PC-9 (cell line): ENCODE data around the gene CCNY. TPM values are rescaled to one million over a fixed set of nuclear protein-coding genes. Genes with fewer than 3 reads are reported as not detected.

ENCODE experiments used
- BruUV-seq: library from RNA; stranded (reverse); fragments of 400-500 nt; replicated peaks from 2 replicates; lab custom pipeline; 2021; lab: Mats Ljungman, UMichigan
- CTCF ChIA-PET: fragments of 300-600 bp; sonication (Branson Sonifier 250); formaldehyde crosslinking; loops from one replicate; lab custom pipeline; 2022; ENCODE audit warnings: antibody characterized with exemption; lab: Charles Lee
- POLR2A ChIA-PET: fragments of 300-600 bp; sonication (Branson Sonifier 250); formaldehyde crosslinking; loops from one replicate; lab custom pipeline; 2022; ENCODE audit warnings: antibody characterized with exemption; ENCODE audit not compliant: unreplicated experiment; lab: Charles Lee
- DNase-seq, 2 experiments: peaks; one replicate each; pipeline versions ENCODE4 v3.0.0 to v3.0.0-alpha.2; 2015 to 2022; ENCODE audit warnings: mixed read lengths in 1 of 2
- H2AFZ ChIP-seq: fragments of 200-600 bp; sonication (generic); 2 replicates; pipeline ENCODE4 v1.8.1; 2017; ENCODE audit warnings: antibody characterized with exemption
- H3F3A ChIP-seq: fragments of 200-600 bp; sonication (generic); 2 replicates; pipeline ENCODE4 v1.8.1; 2017; ENCODE audit warnings: antibody characterized with exemption, mild to moderate bottlenecking, low read depth; ENCODE audit not compliant: insufficient read depth
- H3K27ac ChIP-seq: fragments of 200-600 bp; sonication (generic); 2 replicates; pipeline ENCODE4 v1.6.1; 2016; ENCODE audit warnings: mixed run types
- H3K27me3 ChIP-seq: fragments of 200-600 bp; sonication (generic); 2 replicates; pipeline ENCODE4 v1.6.1; 2016; ENCODE audit warnings: low read depth, mixed run types; ENCODE audit not compliant: insufficient read depth
- H3K36me3 ChIP-seq: fragments of 200-600 bp; sonication (generic); 2 replicates; pipeline ENCODE4 v1.6.1; 2016; ENCODE audit warnings: low read depth, mixed run types
- H3K4me1 ChIP-seq: fragments of 200-600 bp; sonication (generic); replicated peaks from 2 replicates; pipeline ENCODE4 v1.6.1; 2016; ENCODE audit warnings: mixed run types; ENCODE audit not compliant: insufficient read depth
- H3K4me2 ChIP-seq: fragments of 200-600 bp; sonication (generic); 2 replicates; pipeline ENCODE4 v1.6.1; 2017; ENCODE audit warnings: mixed run types
- H3K4me3 ChIP-seq: fragments of 200-600 bp; sonication (generic); 2 replicates; pipeline ENCODE4 v1.6.1; 2016; ENCODE audit warnings: mixed run types
- H3K79me2 ChIP-seq: fragments of 200-600 bp; sonication (generic); 2 replicates; pipeline ENCODE4 v1.6.1; 2017; ENCODE audit warnings: low read depth, mixed run types
- H3K9me2 ChIP-seq: fragments of 200-600 bp; sonication (generic); 2 replicates; pipeline ENCODE4 v1.8.1; 2017; ENCODE audit warnings: mild to moderate bottlenecking; ENCODE audit not compliant: insufficient read depth
- H3K9me3 ChIP-seq: fragments of 200-600 bp; sonication (generic); 2 replicates; pipeline ENCODE4 v1.8.1; 2016; ENCODE audit warnings: low read depth; ENCODE audit not compliant: insufficient read depth
- H4K20me1 ChIP-seq: fragments of 200-600 bp; sonication (generic); 2 replicates; pipeline ENCODE4 v1.8.1; 2017; ENCODE audit not compliant: insufficient read depth
- EZH2 ChIP-seq: fragments of 200-600 bp; sonication (generic); IDR thresholded peaks from 2 replicates; pipeline ENCODE4 v1.8.0; 2017; ENCODE audit warnings: antibody characterized with exemption, low read depth
- intact Hi-C: fragments of 100-400 bp; cut with micrococcal nuclease; formaldehyde crosslinking; loops from one replicate; pipeline ENCODE4 v1.10.0; 2022; ENCODE audit not compliant: unreplicated experiment
- total RNA-seq: library from RNA; stranded (reverse); gene quantifications from 2 replicates; pipeline ENCODE4 v1.2.3, GENCODE V29; 2021
- TF ChIP-seq, protein P1 (sequence below): fragments of 200-600 bp; sonication (generic); conservative IDR thresholded peaks from 2 replicates; pipeline ENCODE4 v1.6.1; 2017; ENCODE audit warnings: mixed run types, antibody characterized with exemption, mild to moderate bottlenecking, moderate library complexity

CCNY gene
- total RNA-seq, 1 experiment from 2014 or later = 69.5 TPM

- Histone ChIP-seq H3K4me2 (peak overlapping the region; percentile 13; the same call in 1 of the 2 replicates), H3K9me2 (no peaks in the 10 kb centered on the region), H3K27me3 (no peaks in the 10 kb centered on the region), H3K36me3 (no peaks in the 10 kb centered on the region), H3K27ac (no peak overlapping the region), H3K4me3 (no peak overlapping the region), H3F3A (no peaks in the 10 kb centered on the region), H4K20me1 (0 out of 2 replicates have a peak, but pooled peaks cover 2% of the 10 kb centered on the region), H3K9me3 (no peaks in the 10 kb centered on the region), H2AFZ (no peak overlapping the region), H3K79me2 (peaks cover 14% of the 10 kb centered on the region; the same call in 1 of the 2 replicates), H3K4me1 (peaks cover 11% of the 10 kb centered on the region)
- intact Hi-C loops = no loop called here
- DNase-seq = no peak
- BruUV-seq = no TSS peak
- POLR2A ChIA-PET = no interaction called here
- no peak for TF ChIP-seq EZH2
- TF ChIP-seq, protein P1, sequence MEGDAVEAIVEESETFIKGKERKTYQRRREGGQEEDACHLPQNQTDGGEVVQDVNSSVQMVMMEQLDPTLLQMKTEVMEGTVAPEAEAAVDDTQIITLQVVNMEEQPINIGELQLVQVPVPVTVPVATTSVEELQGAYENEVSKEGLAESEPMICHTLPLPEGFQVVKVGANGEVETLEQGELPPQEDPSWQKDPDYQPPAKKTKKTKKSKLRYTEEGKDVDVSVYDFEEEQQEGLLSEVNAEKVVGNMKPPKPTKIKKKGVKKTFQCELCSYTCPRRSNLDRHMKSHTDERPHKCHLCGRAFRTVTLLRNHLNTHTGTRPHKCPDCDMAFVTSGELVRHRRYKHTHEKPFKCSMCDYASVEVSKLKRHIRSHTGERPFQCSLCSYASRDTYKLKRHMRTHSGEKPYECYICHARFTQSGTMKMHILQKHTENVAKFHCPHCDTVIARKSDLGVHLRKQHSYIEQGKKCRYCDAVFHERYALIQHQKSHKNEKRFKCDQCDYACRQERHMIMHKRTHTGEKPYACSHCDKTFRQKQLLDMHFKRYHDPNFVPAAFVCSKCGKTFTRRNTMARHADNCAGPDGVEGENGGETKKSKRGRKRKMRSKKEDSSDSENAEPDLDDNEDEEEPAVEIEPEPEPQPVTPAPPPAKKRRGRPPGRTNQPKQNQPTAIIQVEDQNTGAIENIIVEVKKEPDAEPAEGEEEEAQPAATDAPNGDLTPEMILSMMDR = no peak
- CTCF ChIA-PET = no interaction called here
Observed at GRCh38 chr10:35460852-35461460, 124.6 kb downstream of the CCNY start.

DNA sequence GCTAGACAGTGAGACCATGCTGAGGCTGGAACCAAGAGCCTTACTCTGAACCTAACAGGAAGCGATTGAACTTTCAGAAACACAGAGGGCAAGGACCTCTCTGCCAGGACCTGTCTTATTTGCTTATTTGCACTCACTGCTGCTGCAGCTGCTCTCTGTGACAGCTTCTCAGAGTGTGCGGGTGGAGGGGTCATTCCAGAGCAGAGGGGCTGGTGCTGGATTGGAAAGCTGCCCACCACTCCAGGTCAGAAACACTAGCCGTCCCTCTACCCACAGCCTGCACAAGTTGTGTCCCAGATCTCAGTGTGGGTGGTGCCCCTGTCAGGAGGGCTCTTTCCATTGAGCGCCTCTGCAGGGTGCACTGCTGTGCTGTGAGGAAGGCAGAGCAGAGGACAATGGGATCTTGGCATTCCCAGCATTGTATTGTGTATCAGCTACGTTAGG is 126.2 kb downstream of the CCNY start:
- TF ChIP-seq, protein P1 = no peak
- no peak for TF ChIP-seq EZH2
- Histone ChIP-seq H2AFZ (no peak overlapping the region), H3K27me3 (no peaks in the 10 kb centered on the region), H3K9me2 (no peaks in the 10 kb centered on the region), H3K36me3 (no peaks in the 10 kb centered on the region), H3K79me2 (peaks cover 15% of the 10 kb centered on the region), H3F3A (no peaks in the 10 kb centered on the region), H3K27ac (no peak overlapping the region), H3K4me1 (peaks cover 11% of the 10 kb centered on the region), H4K20me1 (0 out of 2 replicates have a peak, but pooled peaks cover 2% of the 10 kb centered on the region), H3K9me3 (no peaks in the 10 kb centered on the region), H3K4me2 (no peak overlapping the region), H3K4me3 (no peak overlapping the region)
- no peak for DNase-seq
- BruUV-seq = no TSS peak
- CTCF ChIA-PET = no interaction called here
- intact Hi-C loops = no loop called here
- POLR2A ChIA-PET = no interaction called here

DNA sequence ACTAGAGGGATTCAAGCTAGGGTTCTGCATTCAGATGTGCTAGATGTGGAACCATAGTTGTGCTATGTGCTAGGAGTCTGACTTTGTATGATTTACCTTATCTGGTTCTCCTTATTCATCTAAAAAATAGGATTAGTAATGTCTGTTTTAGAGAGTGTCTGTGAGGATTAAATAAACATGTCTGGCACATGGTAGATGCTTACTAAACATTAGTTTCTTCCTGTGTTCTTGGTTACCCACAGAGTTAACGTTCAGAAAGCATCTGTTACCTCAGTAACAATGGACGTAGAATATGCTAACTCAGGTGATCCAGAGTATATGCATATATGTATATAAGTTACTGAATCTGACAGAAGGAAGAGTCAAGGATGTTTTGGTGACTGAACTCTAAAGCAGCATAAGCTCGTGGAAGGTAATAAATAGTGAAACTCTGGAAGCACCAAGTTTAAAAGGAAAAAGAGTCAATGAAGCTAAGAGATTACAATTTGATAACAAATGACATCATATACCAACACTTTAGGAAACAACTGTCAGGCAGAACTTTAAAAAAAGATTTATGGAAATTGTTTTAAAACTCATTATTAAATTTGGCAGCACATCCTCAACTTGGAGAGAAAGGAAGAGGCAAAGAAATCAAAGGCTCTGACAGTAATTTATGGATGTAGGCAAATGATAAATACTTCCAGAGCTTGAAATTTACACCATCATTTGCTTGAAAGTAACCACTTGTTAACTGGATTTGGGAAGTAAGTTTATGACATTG is 127.0 kb downstream of the CCNY start:
- Histone ChIP-seq H3K4me3 (no peak overlapping the region), H3K27ac (no peak overlapping the region), H3F3A (no peaks in the 10 kb centered on the region), H3K4me2 (no peak overlapping the region), H3K36me3 (no peaks in the 10 kb centered on the region), H3K9me2 (no peaks in the 10 kb centered on the region), H4K20me1 (0 out of 2 replicates have a peak, but pooled peaks cover 2% of the 10 kb centered on the region), H3K79me2 (peaks cover 22% of the 10 kb centered on the region), H3K27me3 (no peaks in the 10 kb centered on the region), H2AFZ (no peak overlapping the region), H3K9me3 (no peaks in the 10 kb centered on the region), H3K4me1 (peaks cover 11% of the 10 kb centered on the region)
- CTCF ChIA-PET = no interaction called here
- POLR2A ChIA-PET = no interaction called here
- BruUV-seq = no TSS peak
- no peak for TF ChIP-seq EZH2
- TF ChIP-seq, protein P1 = no peak
- no peak for DNase-seq
- intact Hi-C loops = no loop called here
